MM.1S (cell line): ENCODE data around the gene RADIL.
"Not testable (repeated sequence)": the region's sequence is repeated elsewhere in the genome, so short reads cannot be mapped to it uniquely, and the experiment has no call there.

Experiments
- CTCF ChIP-seq: fragments of 300-600 bp; sonication (generic); IDR thresholded peaks from 2 replicates; pipeline ENCODE4 v1.5.1; 2016; ENCODE audit warnings: antibody characterized with exemption, low read length, mixed read lengths
- EZH2 ChIP-seq: fragments of 300-600 bp; sonication (generic); optimal IDR thresholded peaks from 2 replicates; pipeline ENCODE3; 2017; ENCODE audit warnings: low read depth, mild to moderate bottlenecking, antibody characterized with exemption, low read length, mixed read lengths
- EZH2phosphoT487 ChIP-seq: fragments of 300-600 bp; sonication (generic); IDR thresholded peaks from 2 replicates; pipeline ENCODE4 v1.6.1; 2018; ENCODE audit warnings: antibody characterized with exemption, low read length

- TF ChIP-seq EZH2, CTCF, EZH2phosphoT487: not testable (repeated sequence)
Measured at GRCh38 chr7:4893188-4893587, 9.7 kb upstream of the RADIL start.
